Thyroid gland (tissue), 4 donors: Measurements from ENCODE around the gene ZNF775.

Experiments used
- CTCF ChIP-seq, 6 experiments: fragments of 200-600 bp in 3 of 6; fragments of 450-650 bp in 3 of 6; sonication (generic) in 3 of 6; IDR thresholded peaks; one replicate each; pipeline ENCODE4 v1.5.1; 2016 to 2019; ENCODE audit warnings: antibody characterized with exemption in 6 of 6, mild to moderate bottlenecking in 2 of 6, inconsistent platforms in 1 of 6, moderate library complexity in 1 of 6
- POLR2A ChIP-seq, 2 donors: fragments of 450-650 bp; IDR thresholded peaks; one replicate each; pipeline ENCODE4 v1.6.1; 2017; ENCODE audit warnings: antibody characterized with exemption in 2 of 2, mild to moderate bottlenecking in 2 of 2, moderate library complexity in 1 of 2

DNA sequence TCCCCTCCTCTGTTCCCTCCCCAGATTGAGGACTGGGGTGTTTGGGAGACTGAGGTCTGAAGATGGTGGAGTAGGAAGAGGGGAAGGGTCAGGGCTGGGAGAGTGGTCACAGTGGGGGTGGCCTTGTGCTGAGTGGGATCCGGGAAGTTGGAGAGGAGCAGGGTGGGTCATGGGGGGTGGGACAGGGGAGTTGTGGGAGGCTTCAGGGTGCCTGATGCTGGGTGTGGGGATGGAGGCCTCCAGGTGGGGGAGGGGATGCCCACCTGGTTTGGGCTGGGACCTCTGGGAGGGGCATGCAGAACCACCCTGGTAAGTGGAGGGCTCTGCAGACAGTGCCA lies 2.6 kb downstream of the ZNF775 start:
- no peak for TF ChIP-seq CTCF (IDR thresholded peaks at IDR 0.05)
- no peak for TF ChIP-seq POLR2A (IDR thresholded peaks at IDR 0.05)
